Measurements from ENCODE around the gene ATG9B.

ATG9B gene, protein sequence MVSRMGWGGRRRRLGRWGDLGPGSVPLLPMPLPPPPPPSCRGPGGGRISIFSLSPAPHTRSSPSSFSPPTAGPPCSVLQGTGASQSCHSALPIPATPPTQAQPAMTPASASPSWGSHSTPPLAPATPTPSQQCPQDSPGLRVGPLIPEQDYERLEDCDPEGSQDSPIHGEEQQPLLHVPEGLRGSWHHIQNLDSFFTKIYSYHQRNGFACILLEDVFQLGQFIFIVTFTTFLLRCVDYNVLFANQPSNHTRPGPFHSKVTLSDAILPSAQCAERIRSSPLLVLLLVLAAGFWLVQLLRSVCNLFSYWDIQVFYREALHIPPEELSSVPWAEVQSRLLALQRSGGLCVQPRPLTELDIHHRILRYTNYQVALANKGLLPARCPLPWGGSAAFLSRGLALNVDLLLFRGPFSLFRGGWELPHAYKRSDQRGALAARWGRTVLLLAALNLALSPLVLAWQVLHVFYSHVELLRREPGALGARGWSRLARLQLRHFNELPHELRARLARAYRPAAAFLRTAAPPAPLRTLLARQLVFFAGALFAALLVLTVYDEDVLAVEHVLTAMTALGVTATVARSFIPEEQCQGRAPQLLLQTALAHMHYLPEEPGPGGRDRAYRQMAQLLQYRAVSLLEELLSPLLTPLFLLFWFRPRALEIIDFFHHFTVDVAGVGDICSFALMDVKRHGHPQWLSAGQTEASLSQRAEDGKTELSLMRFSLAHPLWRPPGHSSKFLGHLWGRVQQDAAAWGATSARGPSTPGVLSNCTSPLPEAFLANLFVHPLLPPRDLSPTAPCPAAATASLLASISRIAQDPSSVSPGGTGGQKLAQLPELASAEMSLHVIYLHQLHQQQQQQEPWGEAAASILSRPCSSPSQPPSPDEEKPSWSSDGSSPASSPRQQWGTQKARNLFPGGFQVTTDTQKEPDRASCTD

DNA sequence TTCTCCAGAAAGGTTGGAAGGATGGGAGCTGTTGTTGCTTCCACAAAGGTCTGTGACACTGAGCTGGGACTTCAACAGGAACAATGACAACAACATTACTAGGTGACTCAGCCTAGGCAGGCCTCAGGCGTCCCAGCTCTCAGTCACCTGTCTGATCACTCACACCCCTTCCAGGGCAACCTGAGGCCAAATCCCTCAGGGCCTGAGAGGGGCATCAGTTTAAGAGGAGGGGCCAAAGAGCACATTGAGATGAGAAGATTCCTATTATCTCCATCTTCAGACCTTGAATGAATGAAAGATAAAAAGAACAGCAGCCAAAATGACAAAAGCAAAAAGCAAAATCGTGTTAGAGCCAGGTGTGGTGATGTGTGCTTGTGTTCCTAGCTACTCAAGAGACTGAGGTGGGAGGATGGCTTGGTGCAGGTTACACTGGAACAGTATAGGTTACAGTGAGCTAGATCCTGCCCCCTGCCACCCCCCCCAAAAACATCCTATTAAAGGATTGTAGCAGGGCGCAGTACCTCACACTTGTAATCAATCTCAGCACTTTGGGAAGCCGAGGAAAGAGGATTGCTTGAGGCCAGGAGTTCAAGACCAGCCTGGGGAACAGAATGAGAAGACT is at the start of gene ATG9B:
Gene ATG9B (minus strand): TSS at position 60 of the 622 bp plus-strand sequence. CDS start 71 bp downstream, outside the sequence.
- DNase-seq: no peak

GRCh38 chr7:151073990-151074389 is 49.7 kb upstream of the ATG9B start:
- DNase-seq: no peak

GRCh38 chr7:151071032-151071866 is 47.0 kb upstream of the ATG9B start:
- DNase-seq: no peak

GRCh38 chr7:151070574-151070960 is 46.3 kb upstream of the ATG9B start:
- no peak for DNase-seq

- DNase-seq: no peak
These were observed 45.7 kb upstream of the ATG9B start for GRCh38 chr7:151069841-151070573.

DNA sequence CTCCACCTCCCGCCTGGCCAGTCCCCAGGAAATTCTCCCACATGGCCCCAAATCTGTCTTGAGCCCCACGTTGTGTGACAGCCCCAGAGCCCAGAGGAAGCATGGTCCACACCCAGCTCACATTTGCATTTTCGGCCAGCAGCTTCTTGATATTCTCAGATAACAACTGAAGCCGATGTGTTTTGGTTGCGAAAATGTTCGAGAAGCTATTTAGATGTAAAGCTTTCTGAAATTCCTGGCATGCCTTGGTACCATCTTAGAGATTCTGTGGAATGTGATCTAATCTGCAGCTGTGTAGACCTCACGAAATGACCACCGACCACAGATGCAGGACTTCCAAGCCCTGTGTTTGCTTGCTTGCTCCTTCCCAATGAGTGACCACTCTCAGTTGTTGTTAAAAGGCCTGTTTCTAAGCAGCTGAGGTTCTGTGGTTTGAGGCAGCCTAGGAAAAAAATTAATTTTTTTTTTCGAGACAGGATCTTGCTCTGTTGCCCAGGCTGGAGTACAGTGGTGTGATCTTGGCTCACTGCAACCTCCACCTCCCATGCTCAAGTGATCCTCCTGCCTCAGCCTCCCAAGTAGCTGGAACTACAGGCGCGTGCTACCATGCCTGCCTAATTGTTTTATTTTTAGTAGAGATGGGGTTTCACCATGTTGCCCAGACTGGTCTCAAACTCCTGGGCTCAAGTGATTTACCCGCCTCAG is 43.9 kb upstream of the ATG9B start:
- DNase-seq: no peak

DNA sequence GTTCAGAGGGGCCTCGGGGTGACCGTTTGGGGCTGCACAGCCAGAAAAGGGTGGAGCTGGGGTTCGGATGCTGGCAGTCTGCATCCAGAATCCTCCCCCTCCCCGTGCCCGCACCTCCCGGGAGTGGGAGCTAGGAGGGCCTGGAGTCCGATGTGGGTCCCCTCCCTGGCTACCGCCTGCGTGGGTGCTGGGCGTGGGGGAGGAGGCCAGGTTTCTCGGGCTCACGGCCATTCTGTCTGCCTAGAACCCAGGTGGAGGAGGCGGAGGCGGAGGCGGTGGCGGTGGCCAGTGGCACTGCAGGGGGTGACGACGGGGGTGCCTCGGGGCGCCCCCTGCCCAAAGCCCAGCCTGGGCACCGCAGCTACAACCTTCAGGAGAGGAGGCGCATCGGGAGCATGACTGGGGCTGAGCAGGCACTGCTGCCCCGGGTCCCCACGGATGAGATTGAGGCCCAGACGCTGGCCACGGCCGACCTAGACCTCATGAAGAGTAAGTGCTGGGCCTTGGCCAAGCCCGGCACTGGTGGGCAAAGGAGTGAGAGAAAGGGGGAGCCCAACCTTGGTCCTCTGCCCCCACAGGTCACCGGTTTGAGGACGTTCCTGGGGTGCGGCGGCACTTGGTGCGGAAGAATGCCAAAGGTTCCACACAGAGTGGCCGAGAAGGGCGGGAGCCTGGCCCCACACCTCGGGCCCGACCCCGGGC is 42.1 kb upstream of the ATG9B start:
- no peak for DNase-seq

GRCh38 chr7:151065516-151065915 is 41.2 kb upstream of the ATG9B start:
- no peak for DNase-seq

- DNase-seq: no peak
These were observed 40.7 kb upstream of the ATG9B start for GRCh38 chr7:151064993-151065392.

GRCh38 chr7:151064454-151064853 is 40.2 kb upstream of the ATG9B start:
- no peak for DNase-seq

DNA sequence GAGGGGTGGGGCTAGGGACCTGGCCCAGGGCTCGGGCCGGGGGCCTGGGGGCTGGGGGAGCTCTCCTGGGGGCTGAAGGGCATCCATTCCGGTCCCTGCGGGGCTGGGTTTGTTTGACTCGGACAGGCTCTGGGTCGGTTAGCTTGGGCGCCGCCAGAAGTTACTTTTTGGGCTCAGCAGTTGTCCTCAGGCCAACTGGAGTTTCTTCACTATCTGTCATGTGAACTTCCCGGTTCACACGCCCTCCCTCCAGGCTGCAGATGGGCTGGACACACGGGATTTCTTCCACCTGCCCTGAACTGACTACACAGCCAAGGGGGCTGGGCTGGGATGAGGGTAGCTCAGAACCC is 38.9 kb upstream of the ATG9B start:
- DNase-seq: no peak

- DNase-seq: no peak
These were observed 38.3 kb upstream of the ATG9B start for GRCh38 chr7:151062399-151063211.

DNA sequence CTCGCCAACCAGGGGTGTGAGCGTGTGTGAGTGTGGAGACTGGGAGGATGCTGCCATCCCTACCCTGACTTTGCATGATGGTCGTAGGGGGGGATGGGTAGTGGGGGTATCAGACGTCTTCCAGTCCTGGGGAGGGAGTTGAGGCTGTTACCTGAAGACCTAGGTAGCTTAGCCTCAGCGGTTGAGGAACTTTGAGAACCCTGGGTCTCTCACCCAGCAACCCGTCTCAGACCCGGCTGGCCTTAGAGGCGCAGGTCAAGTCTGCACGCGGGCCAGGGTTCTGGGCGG is 37.8 kb upstream of the ATG9B start:
- no peak for DNase-seq

DNA sequence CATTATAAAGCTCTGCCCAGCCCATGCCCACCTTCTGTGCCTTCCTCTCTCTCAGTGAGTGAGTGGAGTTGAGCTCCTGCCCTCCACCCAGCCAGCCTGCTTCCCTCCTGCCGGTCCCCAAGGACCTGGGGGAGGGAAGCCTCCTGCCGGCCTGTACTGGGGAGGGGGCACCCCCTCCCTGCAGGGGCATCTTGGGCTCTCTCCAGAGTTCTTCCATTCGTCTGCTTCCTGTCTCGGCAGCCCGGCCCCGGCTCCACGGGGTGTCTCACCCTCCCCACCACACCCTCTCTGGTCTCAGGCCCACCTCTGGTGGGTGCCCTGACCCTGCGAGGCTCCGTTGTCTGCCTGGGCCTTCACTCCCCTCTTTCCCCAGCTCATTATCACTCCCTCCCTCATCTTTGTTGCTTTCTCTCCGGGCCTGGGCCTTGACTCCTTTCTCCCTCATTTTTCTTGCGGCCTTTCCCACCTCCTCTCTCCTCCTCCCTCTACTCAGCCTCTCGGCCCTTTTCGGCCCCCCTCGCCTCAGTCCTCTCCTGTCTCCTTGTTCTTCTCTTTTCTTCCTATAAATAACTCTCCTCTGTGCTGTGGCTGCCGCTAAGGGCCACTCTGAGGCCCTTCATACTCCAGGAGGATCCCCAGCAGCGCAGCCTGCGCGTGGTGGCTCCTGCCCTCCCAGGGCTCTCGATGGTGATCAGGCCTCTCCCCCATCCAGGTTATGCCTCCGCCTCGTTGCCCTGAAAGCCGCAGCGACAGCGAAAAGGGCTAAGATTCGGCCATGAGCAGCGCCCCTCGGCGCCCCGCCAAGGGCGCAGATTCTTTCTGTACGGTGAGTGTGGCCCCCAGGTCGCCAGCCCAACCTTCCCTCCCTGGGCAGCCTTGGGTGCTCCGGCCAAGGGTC is 37.2 kb upstream of the ATG9B start:
- DNase-seq: no peak

- no peak for DNase-seq
These were observed 36.3 kb upstream of the ATG9B start for GRCh38 chr7:151060416-151061212.

DNA sequence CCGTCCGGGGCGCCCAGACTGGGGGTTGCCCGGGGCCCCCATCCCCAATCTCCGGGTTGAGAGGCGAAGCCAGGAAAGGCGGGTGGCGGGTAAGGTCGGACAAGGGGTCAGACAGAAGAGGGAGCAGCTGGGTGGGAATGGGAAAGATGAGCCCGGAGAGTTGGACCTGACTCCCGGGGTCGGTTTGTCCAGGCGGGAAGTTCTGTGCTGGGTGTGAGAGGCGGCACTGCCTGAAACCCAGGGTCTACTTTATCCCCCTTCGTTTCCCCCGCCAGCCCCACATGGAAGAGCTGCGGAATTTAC is 35.8 kb upstream of the ATG9B start:
- no peak for DNase-seq

DNA sequence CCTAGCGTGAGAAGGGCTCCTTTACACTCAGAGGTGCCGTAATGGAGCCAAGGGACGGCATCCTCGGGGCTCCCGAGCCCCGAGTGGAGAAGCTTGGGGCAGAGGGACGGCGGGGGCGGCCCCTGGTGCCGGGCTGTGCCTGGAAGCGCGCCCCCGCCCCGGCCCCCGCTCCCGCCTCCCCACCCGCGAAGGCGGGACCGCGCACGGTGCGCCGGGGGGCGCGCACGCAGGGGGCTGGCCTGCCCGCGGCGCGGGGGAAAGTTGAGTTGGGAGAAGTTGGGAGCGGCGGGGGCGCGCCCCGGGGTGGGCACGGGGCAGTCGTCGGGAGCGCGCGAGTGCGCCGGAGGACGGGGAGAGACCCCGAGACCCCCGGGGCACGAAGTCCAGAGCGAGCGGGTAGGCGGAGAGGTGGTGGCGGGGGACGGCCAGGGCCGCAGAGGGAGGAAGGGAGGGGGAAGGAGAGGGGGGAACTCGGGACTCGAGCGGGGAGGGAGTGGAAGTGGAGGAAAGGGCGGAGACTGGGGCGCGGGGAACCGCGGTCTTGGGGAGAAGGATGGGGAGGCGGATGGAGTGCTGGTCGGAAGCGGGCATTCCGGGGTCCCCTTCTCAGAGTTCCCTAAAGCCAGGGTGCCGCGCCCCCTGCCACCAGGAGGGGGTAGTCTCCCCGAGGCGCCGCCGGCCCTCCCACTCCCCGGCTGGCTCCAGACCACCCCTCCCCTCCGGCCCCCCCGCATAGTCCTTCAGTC is 35.2 kb upstream of the ATG9B start, which contains the start of gene SLC4A2:
Gene SLC4A2 (plus strand): TSS at position 223 of the 746 bp plus-strand sequence. CDS start 2,399 bp downstream, outside the sequence.
- DNase-seq: peak; percentile 57
